HG02885 (cell line): Measurements from ENCODE around the gene NRL.
A peak's percentile ranks its signal among the peaks of the same experiment; 100 is the strongest.

Experiments
- ATAC-seq: cut with Tn5 transposase; IDR thresholded peaks from one replicate; pipeline ENCODE4 v1.9.1; 2021; ENCODE audit warnings: mild to moderate bottlenecking; ENCODE audit not compliant: unreplicated experiment, poor library complexity

The NRL gene

DNA sequence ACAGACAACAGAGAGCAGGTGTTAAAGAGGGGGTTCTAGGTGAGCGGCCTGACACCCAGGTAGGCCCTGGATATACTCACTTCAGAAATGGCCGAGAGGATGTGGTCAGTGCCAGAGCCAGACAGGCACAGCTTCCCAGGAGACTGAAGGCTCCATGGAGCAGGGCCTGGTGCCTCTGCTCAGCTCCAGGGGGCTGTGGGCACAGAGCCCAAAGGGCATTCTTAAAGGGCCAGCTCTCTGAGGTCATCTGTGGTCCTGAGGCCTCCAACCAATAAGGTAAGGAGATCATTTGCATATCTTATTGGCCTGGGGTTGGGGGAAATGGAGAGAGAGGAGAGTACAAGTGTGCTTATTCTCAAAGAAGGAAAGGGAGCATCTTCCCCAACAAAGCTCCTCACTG, 30.3 kb downstream of the NRL start:
- ATAC-seq = no peak

DNA sequence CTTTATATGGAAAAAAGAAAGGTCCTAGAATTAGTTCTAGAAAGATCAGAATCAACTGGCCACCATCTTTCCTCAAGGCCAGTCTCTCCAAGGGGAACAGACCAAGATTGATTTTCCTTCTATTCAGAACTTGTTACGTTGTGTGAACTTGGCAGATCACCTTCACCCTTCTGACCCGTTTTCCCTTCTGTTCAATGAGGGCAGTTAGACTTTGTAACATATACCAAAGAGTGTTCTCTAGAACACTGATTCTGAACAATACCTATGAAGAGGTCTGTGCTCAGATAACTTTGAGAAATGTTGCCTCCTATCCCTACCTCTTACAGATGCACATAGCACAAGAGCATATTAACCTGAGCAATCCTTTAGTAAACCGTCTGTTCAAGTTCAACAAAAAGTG, 31.3 kb downstream of the NRL start:
- ATAC-seq = no peak

DNA sequence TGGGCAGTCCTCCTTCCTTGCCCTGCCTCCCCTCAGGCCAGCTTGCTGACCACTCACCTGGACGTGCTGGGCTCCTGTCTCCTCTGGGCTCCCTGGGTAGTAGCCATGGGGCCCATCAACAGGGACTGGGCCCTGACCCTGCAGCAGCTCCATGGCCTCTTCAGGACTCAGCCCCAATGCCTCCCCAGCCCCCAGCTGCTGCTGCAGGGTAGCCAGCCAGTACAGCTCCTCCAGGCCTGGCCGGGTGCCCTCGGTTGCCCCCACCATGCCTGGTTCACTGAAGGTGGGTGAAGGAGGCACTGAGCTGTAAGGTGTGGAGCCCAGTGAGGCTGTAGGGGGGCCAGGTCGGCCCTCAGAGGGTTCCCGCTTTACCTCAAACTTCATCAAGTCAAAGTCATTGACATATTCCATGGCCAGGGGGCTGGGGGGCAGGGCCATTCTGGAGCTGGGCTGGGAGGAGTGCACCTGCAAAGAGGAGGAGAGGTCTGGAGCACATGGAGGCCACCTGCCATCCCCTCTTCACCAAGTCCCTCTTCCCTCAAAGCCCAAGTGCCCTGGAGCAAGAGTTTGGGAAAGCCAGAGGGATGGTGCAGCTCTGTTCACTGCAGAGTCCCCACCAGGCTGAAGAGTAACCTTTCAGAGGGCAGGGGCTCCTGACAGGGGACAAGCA, 32.2 kb downstream of the NRL start:
- no peak for ATAC-seq

DNA sequence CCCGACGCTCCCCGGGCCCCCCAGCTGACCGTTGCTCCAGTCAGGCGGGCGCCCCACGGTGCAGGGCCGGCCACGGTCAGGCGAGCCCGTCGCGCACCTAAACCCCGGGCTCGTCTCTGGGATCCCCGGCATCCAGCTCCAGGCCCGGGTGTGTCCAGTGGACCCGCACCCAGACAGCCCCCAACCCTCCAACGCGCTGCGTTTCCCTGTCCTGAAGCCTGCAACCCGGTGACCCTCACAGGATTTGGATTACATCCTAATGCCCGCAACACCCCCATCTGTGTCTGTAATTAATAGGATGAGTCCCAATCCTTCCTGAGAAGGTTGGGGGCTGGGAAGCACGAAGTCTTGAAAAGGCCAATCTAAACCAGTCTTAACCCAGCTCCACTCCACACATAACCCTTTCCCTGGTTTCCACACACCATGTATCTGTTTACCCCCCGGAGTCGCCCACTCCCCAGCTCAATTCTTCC, 33.0 kb downstream of the NRL start:
- no peak for ATAC-seq

DNA sequence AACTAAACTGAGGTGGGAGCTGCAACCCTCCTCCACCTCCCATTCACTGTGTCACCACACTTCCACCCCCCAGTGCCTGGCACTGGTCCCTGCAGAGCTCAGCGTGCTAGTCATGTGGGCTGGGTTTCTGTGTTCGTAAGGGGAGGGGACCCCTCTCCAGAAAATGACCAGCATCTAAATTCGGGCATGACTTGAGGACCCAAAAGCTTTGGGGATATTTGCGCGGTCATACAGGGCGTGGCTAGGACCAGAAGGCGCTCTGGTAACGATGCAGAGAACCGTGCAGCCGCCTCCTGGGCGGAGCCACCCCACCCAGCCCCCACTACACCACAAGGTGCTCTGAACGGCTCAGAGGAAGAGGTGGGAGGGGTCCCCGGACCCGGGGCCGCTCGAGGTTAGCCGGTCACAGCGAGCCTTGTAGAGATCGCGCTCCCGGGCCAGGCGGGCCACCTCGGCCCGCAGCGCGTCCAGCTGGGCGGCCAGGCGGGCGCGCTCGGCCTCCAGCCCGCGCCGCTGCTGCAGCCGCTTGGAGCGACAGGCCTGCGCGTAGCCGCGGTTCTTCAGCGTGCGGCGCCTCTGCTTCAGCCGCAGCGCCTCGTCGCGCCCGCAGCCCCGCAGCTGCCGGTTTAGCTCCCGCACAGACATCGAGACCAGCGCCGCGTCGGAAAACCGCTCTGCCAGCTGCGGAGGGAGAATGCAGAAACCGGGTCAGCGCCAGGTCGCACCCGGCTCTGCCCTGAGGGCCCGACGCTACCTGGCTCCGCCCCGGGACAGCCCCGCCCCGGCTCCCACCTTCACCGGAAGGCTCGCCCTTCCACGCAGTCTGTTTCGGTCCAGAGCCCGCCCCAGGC, 33.6 kb downstream of the NRL start:
- ATAC-seq = peak; percentile 93

DNA sequence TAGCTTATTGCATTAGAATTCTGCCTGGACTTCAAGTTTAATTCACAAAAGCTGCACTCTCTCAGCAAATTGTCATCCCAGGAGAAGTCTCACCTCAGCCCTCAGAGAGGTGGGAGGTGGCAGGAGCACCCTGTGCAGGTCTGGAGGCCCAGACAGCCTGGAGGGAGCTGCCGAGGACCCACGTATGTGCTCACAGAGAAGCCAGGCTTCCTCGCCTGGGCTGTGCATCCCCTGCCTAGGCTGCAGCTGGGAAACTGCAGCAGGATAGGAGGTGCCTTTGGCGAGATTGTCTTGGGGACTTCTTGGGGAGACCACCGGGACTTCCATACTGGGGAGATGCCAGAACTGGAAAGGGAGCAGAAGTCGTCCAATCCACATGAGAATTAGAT, 34.6 kb downstream of the NRL start:
- ATAC-seq = no peak

DNA sequence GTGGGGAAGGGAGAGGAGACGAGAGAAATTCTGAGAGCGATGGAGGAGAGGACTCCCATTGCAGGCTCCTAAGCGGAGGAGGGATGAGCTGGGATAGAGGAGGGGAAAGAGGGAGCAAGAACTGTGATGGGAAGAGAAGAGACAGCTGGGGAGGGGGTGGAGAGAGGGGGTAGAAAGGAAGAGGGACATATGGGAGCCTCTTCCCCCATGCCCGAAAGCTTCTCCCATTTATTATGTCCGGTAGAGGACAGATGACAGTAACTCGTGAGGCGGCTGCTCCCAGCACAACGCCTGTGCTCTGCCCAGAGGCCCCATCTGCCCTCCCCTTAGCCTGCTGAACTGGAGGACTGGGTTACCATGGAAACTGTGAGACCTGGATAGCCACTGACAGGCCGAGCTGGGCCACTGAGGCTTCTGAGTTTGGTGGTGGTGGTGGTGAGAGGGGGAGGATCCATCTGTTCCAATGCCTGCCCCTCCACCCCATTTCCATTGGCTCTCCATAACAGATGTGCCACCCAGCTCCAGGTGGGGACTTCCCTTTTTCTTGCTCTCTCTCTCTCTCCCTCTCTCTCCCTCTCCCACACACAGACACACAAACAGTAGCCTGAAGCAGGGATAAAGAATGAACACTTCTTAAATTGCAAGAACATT, 35.1 kb downstream of the NRL start:
- ATAC-seq = no peak

DNA sequence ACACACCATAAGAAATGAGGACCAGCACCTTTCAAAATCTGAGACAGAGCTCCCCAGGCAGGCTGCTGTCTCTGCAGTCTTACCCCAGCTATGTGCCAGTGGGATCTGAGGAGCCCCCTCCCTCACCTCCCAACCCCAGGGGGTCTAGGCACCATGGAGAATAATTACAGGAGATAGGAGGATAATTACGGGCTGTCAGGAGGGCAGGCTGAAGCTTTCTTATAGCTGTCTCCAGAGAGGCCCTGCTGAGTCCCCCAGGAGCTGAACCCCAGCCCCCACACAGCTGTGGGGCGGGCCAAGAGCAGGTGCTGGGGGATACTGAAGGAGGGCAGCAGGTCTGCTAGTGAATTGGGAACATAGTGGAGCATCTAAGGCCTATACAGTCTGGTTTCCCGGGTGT, 36.6 kb downstream of the NRL start:
- ATAC-seq = no peak

DNA sequence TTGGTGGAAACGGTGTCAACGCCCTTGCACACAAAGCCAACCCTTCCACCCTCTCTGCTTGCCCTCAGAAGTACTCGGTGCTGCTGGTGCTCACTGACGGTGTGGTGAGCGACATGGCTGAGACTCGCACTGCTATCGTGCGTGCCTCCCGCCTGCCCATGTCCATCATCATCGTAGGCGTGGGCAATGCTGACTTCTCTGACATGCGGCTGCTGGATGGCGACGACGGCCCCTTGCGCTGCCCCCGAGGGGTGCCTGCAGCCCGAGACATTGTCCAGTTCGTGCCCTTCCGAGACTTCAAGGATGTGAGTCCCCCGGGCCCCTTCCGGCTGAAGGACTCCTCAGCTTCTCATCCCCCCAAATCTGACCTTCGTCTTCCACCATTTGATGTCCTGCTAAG, 37.7 kb downstream of the NRL start:
- no peak for ATAC-seq

DNA sequence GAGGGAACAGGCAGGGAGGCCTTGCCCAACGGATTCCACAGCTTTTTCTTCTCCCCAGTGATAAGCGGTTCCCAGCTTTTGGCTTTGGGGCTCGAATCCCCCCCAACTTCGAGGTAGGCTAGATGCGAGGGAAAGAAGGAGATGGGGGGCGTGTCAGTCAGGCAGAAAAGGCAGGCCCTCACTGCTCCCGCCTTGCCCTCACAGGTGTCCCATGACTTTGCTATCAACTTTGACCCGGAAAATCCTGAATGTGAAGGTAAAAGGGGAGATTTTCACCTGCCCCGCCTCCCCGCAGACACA, 38.5 kb downstream of the NRL start:
- no peak for ATAC-seq

DNA sequence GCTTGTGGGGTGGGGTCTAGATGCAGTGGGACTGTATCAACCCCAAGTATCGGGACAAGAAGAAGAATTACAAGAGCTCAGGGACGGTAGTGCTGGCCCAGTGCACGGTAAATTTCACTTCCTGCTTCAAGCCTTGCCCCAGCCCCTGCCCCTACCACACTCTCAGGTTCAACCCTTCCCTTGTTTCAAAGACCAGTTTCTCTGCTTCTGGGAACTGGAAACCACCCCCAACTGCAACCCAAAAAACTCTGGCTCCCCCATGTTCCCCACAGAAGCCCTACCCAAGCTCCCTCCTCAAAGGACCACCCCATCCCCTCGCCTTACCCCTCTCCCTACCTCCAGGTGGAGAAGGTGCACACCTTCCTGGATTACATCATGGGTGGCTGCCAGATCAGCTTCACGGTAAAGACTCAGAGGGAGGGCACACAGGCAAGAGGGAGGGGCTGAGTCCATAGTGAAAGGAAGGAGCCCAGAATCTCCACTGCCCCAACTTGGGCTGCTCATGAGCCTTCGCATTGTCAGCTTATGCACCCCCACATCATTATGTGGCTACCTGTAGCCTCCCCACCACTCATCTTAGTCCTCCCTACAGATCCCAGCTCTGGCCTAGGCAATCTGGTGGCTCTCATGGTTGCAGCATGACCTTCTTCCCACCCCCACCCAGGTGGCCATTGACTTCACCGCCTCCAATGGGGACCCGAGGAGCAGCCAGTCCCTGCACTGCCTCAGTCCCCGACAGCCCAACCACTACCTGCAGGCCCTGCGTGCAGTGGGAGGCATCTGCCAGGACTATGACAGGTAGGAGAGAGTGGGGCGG, 39.1 kb downstream of the NRL start:
- ATAC-seq = no peak

DNA sequence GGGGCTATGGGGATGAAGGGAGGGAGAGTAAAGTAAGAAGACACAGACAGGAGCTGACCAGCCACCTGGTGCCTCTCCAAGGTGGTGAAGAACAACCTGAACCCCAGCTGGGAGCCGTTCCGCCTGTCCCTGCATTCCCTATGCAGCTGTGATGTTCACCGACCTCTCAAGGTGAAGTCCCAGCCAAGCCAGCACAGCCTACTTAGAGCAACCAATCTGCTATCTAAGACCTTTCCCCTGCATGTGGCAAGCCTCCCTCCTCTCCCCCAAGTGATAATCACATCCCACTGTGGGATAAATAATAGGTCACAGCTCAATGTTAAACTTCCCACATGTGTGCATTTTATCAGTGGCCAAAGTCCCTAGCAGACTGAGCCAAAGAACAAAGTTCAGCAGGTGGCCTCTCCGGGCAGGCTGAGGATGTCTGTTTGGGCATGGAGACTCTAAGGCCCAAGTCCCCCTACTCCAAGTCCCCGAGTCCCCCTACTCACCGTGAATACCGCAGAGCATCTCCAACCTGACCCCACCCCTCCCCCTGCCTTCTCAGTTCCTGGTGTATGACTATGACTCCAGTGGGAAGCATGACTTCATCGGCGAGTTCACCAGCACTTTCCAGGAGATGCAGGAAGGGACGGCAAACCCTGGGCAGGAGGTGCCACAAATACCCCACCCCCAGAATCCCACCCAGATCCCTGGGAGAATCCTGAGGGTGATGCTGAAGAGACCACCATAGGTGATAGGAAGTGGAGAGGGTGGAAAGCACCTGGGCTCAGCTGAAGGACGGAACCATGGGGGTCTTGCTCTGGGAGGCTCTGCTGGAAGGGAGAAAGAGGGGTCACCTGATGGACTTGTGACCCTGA, 39.9 kb downstream of the NRL start:
- no peak for ATAC-seq

DNA sequence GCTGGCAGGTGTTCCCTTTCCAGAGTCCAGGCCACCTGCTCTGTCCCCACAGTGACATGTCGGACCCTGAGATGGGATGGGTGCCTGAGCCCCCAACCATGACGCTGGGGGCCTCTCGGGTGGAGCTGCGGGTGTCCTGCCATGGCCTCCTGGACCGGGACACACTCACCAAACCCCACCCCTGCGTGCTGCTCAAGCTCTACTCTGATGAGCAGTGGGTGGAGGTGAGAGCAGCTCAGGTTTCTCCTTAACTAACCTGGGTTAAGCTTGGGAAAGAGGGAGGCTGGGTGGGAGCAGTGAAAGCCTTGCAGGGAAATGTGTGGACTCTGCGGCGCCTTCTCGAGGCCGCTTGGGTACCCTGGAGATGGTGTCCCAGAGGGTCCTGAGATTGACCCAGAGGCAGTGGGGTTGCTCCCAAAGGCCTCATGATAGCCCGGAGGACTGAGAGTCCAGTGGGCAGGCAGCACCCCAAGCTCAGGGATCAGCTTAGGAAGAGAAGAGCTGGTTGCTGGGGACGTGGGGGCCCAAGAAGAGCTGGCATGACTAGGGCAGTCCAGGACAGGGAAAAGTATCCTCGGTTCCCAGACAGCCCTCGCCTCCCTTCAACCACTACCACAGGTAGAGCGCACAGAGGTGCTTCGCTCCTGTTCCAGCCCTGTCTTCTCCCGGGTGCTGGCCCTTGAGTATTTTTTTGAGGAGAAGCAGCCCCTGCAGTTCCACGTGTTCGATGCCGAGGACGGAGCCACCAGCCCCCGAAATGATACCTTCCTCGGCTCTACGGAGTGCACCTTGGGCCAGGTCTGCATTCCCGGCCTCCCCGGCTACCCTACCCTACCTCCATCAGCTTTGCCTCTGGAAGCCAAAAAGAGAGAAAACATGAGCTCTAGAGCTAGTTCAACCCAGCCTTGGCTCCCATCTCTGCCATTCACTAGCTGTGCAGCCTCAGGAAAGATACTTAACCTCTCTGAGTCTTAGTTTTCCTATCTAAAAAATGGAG, 41.6 kb downstream of the NRL start:
- no peak for ATAC-seq

DNA sequence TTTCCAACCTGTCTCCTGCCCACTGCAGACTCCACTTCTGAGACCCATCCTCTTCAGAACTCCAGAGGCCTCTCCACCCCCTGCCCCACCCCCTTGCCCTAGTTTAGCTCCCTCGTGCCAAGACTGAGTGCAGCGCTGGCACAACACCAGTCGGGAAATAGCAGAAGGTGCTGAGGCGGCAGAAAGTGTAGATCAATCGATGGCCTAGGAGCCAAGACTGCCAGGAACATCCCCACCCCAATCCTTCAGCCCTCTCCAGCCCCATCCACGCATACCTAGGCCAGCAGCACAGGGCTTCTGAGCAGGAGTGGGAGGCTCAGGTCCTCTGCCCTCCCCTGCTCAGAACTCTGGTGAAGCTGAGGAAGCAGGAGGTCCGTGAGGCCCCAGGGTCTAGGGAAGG, 42.3 kb downstream of the NRL start:
- no peak for ATAC-seq

DNA sequence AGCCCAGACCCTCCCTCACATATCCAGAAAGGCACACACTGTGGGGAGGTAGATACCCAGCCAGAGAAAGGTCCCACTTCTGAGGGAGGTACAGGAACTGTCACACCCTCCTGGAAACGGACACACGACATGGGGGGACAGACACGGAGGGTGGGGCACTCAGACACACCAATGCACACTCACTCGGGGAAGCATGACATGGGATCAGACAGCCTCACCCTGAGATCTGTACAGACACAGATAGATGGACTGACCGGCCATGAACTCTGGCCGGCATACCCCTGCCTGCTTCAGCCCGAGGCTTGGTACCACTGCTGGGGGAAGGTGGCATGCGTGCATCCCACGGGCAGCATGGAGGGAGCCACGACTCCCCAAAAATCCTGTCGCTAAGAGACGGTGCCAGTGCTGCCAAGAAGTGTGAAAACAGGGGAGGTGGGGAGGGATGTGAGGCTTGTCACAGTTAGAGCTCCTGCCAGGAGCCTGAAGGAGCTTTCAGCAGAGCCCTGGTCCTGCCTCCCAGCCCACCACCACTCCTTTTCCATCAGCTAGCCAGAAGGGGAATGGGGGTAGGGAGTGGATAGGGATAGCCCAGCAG, 42.8 kb downstream of the NRL start:
- no peak for ATAC-seq

DNA sequence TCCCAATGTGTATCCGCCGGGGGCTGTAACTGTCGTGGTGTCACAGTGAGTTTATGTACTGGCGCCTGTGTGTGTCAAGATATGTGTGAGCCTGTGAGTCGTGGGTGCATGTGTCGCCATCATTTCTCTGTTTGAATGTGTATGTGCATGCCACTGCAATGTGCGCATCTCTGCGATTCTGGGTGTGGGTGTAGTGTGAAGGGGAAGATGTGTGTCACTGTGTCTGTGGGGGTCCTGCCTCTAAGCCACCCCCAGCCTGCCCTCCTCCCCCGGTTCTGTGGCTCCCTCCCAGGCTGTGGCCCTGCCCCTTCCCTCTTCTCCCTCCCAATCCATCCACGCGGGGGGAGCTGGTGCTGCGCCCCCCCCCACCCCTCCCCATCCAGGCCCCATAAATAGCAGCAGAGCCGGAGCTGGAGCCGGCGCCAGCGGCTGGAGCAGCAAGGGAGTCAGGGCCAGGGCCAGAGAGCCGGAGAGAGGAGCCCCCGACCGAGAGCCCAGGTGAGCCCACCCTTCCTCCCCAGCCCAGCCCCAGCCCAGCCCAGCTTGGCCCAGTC, 43.5 kb downstream of the NRL start, which contains the start of gene CPNE6:
TSS of gene CPNE6 (plus strand) at position 419 of the 554 bp plus-strand sequence. CDS start 1,375 bp downstream, outside the sequence.
- ATAC-seq = no peak

DNA sequence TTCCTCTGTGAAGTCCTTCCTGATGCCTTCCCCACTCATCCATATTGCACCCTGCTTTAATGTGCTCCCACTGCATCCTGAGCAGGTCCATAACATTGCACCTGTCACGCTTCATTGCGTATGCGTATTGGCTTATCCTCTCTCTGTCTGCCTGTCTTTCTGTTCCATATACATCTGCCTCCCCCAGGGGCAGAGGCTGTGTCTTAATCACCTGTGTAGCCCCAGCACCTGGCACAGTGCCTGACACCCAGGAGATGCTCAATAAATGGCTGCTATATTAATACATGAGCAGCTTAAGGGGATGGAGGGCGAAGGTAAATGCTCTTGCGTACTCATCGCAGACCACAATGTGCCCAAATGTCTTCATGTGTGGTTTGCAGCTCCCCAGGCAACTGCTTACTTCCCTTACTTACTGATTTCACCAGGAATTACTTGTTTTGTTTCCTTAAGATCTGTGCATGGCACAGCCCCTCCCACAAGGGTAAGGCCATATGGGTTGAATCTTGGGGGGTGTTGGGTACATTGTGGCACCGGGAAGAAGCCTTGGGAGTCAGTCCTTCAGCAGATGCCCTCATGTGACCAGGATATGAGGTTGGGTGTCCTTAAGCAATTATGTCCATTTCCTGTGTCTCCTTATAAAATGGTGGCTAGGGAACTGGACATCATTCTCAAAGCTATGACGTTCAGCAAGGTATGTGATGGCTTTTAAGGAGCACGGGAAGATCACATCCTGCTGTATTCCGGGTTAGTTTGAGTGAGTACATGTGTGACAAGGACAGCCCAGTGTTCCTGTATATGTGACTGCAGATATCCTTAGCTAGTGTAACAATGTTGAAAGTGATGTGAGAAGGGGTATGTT, 44.2 kb downstream of the NRL start:
- ATAC-seq = no peak
